Epithelial cell of alveolus of lung (primary cell): Measurements from ENCODE around the gene DRICH1. TPM values are rescaled to one million over a fixed set of nuclear protein-coding genes. Genes with fewer than 3 reads are reported as not detected.

Experiments used
- total RNA-seq: library from RNA; depleted of rRNA; stranded (reverse); fragments of >200 nt; gene quantifications from 2 replicates; pipeline ENCODE4 v1.2.1, GENCODE V29; 2015

DRICH1 gene, protein sequence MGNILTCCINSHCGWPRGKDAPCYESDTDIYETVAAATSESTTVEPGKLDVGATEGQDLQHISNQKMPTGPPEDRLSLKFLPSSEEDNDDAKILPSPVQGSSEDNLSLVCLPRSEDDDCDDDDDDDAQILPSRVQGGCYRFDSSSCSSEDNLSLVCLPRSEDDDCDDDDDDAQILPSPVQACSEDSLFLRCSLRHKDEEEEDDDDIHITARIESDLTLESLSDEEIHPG
- not detected in 2 replicates for total RNA-seq

DNA sequence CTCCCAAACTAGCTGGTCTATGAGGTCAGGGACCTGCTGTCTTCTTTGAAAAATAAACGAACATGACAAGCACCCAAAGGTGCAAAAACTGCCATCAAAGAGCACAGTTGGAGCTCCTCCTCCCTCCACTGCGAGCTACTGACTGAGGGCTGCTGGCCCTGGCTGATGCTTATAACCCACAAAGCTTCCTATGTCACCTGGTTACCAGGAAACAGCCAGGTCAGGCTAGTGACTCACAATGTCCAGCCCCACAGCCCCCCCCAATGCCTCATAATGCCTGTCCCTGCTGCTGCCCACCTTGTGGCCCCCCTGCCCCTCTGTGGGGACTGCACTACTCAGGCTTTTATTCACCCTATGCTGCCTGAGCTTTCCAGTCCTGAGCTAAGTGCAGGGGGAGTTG is at the start of gene DRICH1:
DRICH1 (minus strand) TSS at position 144 of the 400 bp plus-strand sequence. CDS start 298 bp downstream, outside the sequence.

DNA sequence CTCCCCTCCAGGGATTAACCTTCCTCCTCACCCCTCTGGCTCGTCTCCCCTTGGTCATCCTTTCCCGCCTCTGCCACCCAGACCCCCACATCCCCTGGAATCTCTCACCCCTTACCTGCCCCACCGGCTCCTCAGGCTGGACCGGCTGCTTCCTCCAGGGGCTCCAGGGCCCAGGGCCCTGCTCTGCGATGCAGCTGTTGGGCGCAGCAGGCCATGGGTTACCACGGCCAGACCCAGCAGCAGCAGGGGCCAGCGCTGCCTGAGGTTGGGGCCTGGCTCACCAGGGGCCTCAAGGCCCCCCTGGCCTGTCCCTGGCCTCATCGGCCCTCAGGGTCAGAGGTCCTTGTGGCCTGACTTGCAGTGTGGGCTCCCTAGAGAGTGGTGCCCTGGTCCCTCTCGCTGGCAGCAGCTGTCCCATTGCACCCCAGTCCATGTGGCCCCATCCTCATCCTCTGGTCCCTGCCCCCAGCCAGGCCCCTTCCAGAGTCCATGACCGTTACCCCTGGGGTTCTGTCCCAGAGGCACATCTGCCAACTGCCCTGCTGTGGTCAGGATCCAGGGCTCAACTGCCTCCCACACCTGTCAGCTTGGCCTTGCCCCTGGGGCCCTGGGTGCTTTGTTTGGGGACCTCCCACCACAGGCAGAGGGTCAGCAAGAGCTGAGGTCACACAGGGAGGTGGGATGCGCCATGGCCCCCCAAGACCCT is 52.1 kb downstream of the DRICH1 start, which contains the start of gene IGLL1:
IGLL1 (minus strand) TSS at position 421 of the 706 bp plus-strand sequence; CDS start at position 321, 100 bp downstream.

Other genes with a start within 250 kb of the DRICH1 start
- not detected in 2 replicates for gene IGLL1, start 52.0 kb downstream of the DRICH1 start, total RNA-seq
- not detected in 2 replicates for gene RGL4, start 58.7 kb upstream of the DRICH1 start, total RNA-seq
- 3.4 and 4.5 TPM in 2 replicates for gene ZNF70, start 118.8 kb upstream of the DRICH1 start, total RNA-seq
- gene VPREB3, start 122.1 kb upstream of the DRICH1 start, total RNA-seq, result not detected in 2 replicates
- gene C22orf15, start 130.7 kb upstream of the DRICH1 start, total RNA-seq, result 0.08 and 0.52 TPM in 2 replicates
- gene CHCHD10, start 135.7 kb upstream of the DRICH1 start, total RNA-seq, result 15.6 and 16.9 TPM in 2 replicates
- 10.9 and 14.0 TPM in 2 replicates for gene MMP11, start 140.5 kb upstream of the DRICH1 start, total RNA-seq
- 85.3 and 104 TPM in 2 replicates for gene SMARCB1, start 154.6 kb upstream of the DRICH1 start, total RNA-seq
- gene DERL3, start 206.7 kb upstream of the DRICH1 start, total RNA-seq, result 6.9 TPM in 1 of 2 replicates, not detected in the other
- 6.1 and 10.7 TPM in 2 replicates for gene SLC2A11, start 225.6 kb upstream of the DRICH1 start, total RNA-seq